ENCODE measurements around the gene LRP1B.

DNA sequence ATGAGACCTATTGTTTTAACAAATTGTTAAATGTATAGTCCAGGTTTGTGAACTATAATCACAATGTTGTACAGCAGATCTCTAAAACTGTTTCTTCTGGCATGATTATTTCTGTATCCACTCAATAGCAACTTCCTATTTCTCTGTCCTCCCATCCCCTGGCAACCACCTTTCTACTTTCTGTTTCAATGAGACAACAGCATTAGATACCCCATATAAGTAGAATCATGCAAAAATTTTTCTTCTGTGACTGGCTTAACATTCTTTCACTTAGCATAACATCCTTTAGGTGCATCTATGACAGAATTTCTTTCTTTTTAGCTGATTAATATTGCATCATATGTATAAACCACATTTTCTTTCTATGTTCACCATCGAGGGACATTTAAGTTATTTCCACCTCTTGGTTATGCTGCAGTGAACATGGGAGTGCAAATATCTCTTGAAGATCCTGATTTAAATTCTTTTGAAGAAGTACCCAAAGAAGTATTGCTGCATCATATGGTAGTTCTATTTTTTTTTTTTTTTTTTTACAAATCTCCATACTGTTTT, 713.5 kb downstream of the LRP1B start:
- TF ChIP-seq, protein P1, sequence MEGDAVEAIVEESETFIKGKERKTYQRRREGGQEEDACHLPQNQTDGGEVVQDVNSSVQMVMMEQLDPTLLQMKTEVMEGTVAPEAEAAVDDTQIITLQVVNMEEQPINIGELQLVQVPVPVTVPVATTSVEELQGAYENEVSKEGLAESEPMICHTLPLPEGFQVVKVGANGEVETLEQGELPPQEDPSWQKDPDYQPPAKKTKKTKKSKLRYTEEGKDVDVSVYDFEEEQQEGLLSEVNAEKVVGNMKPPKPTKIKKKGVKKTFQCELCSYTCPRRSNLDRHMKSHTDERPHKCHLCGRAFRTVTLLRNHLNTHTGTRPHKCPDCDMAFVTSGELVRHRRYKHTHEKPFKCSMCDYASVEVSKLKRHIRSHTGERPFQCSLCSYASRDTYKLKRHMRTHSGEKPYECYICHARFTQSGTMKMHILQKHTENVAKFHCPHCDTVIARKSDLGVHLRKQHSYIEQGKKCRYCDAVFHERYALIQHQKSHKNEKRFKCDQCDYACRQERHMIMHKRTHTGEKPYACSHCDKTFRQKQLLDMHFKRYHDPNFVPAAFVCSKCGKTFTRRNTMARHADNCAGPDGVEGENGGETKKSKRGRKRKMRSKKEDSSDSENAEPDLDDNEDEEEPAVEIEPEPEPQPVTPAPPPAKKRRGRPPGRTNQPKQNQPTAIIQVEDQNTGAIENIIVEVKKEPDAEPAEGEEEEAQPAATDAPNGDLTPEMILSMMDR (IDR thresholded peaks at IDR 0.05), result no peak
- TF ChIP-seq POLR2AphosphoS5 (IDR thresholded peaks at IDR 0.05), result no peak
